NCI-H2171 treated with DMSO at 0.1 percent for 48 hours (cell line): Measurements from ENCODE around the gene SUV39H1.
"Not testable (repeated sequence)": the region's sequence is repeated elsewhere in the genome, so short reads cannot be mapped to it uniquely, and the experiment has no call there.

Source experiments
- DNase-seq: peaks from one replicate; lab custom pipeline; 2025; lab: John Stamatoyannopoulos, UW

SUV39H1 gene, protein sequence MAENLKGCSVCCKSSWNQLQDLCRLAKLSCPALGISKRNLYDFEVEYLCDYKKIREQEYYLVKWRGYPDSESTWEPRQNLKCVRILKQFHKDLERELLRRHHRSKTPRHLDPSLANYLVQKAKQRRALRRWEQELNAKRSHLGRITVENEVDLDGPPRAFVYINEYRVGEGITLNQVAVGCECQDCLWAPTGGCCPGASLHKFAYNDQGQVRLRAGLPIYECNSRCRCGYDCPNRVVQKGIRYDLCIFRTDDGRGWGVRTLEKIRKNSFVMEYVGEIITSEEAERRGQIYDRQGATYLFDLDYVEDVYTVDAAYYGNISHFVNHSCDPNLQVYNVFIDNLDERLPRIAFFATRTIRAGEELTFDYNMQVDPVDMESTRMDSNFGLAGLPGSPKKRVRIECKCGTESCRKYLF

DNA sequence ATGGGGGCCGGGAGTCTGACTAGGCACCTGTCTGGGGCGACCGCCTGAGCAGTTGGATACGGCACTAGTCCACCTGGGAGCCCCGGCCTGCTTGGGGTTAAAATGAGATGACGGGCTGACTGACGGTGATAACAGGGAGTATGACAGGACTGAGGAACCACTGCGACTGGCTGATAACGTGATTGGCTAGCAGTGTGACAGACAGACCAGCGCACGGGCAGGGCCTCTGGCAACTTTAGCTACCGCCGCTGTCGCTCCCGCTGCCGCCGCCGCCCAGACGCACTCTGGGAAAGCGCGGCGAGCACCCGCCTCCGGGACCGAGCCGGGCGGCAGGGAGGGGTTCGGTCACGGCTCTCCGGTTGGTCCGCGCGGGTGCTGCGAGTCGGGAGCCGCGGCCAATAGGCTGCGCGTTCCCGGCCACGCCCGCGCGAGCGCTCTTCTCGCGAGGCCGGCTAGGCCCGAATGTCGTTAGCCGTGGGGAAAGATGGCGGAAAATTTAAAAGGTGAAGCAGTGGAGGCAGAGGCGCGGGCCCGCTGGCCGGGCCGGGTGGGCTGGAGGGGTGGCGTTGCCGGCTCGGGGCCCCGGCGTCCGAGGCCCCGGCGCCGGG lies at the start of gene SUV39H1:
Gene SUV39H1, plus strand, starts transcription at position 434 of the 608 bp plus-strand sequence. Its CDS starts 51 bp downstream, at position 485.
- peak; percentile 81 for DNase-seq

DNA sequence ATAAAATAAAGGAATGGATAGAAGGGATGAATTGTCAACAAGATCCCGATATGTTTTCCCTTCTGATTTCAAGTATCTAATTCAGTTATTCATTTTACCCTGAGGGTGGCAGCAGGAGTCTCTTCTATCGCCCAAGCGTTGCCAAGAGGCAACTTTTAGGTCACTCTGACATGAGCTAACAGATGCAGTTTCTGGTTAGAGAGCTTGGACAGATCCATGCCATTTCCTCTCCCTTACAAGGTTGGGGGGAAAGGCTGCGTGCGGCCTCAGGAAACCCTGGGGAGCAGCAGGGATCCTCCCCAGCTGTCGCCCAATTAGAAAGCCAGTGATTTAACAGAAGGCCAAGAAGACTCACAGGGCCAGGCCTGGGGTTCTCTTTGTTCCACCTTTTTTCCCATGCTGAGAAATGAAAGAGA lies 48.2 kb upstream of the SUV39H1 start:
- DNase-seq: peak; percentile 70

DNA sequence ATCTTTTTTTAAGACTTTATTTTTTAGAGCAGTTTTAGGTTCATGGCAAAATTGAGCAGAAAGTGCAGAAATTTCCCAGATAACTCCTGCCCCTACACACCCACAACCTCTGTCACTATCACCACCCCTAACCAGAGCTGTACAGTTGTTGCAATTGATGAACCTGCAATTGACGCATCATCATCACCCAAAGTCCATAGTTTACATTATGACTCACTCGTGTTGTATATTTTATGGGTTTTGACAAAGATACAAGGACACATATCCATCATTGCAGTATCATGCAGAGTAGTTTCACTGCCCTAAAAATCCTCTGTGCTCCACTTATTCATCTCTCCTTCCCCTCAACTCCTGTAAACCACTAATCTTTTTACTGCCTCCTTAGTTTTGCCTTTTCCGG lies 47.4 kb upstream of the SUV39H1 start:
- no peak for DNase-seq

DNA sequence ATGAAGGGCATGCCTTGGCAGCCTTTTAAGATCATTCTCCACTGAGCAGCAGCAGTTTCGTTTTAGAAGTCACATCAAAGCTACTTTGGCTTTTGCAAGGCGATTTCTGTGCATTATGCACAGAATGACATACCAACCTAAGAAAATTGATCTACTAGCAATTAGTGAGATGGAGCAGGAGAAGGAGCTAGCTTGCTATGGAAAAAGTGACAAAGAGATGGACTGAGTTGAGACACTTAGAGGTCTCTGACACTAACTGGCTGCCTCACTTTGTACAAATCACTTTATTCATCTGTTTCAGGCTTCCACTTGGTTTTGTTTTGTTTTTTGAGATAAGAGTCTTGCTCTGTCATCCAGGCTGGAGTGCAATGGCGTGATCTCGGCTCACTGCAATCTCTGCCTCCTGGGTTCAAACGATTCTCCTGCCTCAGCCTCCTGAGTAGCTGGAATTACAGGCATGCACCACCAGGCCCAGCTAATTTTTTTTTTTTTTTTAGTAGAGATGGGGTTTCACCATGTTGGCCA lies 44.4 kb upstream of the SUV39H1 start:
- DNase-seq: not testable (repeated sequence)

DNA sequence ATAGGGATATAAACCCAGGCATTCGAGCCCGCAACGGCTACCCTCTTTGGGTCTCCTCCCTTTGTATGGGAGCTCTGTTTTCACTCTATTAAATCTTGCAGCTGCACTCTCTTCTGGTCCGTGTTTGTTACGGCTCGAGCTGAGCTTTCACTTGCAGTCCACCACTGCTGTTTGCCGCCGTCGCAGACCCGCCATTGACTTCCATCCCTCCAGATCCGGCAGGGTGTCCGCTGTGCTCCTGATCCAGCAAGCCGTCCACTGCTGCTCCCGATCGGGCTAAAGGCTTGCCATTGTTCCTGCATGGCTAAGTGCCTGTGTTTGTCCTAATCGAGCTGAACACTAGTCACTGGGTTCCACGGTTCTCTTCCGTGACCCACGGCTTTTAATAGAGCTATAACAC lies 41.8 kb upstream of the SUV39H1 start:
- DNase-seq: not testable (repeated sequence)

DNA sequence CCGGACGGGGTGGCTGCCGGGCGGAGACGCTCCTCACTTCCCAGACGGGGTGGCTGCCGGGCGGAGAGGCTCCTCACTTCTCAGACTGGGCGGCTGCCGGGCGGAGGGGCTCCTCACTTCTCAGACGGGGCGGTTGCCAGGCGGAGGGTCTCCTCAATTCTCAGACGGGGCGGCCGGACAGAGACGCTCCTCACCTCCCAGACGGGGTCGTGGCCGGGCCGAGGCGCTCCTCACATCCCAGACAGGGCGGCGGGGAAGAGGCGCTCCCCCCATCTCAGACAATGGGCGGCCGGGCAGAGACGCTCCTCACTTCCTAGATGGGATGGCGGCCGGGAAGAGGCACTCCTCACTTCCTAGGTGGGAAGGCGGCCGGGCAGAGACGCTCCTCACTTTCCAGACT lies 36.8 kb upstream of the SUV39H1 start:
- not testable (repeated sequence) for DNase-seq

DNA sequence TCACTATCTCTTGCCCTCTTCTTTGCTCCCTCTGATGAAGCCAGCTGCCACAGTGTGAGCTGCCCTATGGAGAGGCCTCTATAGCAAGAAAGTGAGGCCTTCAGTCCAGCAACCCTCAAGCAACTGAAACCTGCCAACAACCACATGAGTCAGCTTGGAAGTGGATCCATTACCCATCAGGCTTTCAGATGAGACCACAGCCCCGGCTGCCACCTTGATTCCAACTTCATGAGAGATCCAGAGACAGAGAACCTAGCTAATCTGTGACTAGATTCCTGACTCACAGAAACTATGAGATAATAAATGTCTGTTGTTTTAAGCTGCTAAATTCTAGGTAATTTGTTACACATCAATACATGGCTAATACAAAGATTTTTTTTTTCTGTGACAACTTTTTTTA lies 33.3 kb upstream of the SUV39H1 start:
- no peak for DNase-seq

DNA sequence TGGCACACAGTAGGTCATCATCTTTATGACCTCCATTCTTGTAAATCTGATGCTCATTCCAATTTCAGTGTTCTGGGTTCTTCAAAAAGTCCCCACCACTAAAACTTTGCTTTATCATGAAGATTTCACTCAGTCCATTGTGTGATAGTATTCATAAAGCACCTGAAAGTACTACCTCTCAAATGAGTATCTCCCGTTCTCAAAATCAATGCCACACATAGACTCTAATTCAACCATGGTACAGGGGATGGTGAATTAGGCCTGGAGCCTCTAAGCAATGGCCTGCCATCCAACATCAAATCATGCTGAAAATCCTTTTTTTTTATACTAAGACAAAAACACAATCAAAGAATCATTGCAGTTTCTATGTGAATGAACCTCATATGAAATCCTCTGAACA lies 32.4 kb upstream of the SUV39H1 start:
- DNase-seq: no peak

DNA sequence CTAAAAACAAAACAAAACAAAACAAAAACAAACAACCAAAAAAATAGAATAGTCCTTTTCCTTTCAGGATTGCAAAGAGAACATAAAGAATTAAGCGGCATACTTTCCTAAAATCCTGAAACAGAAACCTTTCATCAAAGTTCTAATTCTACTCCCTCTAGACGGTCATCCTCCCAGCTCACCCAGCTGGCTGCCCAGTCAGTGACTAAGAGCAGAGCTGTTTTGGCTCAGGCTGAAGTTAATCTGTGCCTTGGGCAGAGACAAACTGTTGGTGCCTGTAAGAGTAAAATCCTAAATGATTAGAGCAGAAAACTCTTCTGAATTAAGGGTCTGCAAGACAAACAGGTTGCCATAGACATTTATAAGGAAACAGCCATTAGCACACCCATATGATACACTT lies 30.5 kb upstream of the SUV39H1 start:
- DNase-seq: no peak

DNA sequence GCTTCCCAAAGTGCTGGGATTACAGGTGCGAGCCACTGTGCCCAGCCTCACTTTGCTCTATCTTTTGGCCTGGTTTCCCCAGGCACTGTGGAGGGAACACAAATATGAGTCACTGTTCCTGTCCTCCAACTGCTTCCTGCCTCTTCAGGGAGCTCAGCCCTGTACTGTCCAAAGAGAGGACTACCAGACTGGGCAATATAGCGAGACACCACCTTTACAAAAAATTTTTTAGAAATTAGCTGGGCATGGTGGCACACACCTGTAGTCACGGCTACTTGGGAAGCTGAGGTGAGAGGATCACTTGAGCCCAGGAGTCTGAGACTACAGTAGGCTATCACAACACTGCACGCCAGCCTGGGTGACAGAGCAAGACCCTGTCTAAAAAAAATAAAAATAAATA lies 29.9 kb upstream of the SUV39H1 start:
- DNase-seq: no peak

DNA sequence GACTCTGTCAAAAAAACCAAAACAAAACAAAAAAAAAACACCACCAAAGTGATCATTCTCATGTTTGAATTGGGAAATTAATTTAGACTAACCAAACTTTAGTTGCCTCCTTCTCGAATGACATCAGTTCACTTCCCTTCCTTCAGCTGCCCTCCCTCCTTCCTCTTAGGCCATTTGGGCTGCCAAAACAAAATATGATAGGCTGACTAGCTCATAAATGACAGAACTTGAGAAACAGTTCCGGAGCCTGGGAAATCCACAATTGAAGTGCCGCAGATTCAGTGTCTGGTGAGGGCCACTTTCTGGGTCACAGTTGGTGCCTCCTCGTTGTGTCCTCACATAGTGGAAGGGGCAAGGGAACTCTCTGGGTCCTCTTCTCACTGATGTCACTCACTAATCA lies 29.0 kb upstream of the SUV39H1 start:
- DNase-seq: no peak

DNA sequence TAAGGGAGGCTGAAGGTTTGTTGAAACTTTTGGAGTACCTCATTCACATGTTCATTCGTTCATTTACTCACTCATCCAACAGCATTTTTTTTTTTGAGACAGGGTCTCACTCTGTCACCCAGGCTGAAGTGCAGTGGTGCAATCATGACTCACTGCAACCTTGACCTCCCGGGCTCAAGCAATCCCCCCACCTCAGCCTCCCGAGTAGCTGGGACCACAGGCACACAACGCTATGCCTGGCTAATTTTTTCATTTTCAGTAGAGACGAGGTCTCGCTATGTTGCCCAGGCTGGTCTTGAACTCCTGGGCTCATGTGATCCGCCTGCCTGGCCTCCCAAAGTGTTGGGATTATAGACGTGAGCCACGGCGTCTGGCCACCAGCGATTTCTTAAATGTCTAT lies 28.3 kb upstream of the SUV39H1 start:
- DNase-seq: not testable (repeated sequence)

DNA sequence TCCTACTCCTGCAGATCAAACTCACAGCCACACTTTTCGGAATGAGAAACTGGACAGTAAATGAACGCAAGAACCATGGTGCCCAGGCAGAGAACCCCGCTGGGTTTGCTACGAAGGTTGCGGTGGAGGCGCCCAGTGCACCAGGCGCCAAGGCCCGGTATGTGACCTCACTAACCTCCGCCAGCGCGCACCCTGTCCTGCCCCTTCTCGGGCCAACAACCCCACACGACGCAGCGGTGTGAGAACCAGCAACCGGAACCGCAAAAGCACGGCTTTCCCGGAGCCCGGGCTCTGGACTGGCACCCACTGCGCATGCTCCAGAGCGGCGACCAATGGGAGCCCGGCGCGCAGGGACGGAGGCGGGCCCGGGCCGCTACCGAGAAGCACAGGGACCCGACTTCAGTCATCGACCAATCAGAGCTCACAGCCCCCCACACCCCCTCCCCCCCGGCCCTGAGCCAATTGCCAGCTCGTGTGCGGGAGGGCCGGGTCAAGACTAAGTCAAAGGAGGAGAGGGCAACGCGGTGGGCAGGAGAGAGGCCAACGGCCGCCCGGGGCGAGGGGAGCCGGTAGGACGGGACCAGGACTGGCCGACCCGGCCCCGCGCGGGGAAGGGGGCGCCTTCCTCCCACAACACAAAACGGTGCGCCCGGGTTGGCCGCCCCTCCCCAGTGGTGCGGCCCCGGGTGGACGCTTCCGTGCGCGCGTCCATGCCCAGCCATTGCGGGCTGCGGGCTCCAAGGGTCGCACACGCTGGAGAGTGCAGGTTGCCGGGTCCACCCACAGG lies 20.2 kb upstream of the SUV39H1 start:
- DNase-seq: peak; percentile 80

DNA sequence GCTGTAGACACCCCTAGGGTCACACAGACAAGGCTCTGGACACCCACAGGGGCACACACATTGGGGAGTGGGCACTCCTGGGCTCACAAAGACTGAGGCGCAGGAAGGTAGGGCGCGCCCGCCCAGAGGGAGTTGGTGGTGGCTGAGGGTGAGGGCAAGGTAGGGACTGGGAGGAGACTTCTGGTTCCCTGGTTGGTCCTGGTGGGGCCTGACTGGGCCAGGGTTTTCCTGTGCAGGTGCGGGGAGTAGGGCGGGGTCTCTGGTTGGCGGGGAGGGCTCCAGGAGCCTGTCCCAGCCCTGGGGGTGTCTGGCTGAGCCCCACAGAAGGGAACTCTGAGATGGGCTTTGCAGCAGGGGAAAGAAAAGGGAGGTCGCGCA lies 19.7 kb upstream of the SUV39H1 start:
- no peak for DNase-seq

DNA sequence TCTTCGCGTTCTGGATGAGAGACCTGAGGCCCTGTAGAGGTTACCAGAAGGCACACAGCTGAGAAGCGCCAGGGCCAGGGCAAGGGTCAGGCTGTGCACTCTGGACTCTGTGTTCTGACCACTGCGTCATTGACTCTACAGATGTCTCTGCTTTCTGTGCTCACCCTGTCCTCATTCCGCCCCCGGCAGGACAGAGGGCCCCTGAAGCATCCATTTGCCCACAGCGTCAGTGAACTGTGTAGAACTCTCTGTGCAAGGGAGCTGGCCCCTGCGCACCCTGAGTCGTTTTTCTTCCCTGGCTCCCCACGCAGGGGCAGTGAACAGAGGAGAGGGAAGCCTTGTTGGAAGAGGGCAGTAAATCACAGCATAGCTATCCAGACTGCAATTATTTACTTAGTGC lies 19.0 kb upstream of the SUV39H1 start:
- no peak for DNase-seq

DNA sequence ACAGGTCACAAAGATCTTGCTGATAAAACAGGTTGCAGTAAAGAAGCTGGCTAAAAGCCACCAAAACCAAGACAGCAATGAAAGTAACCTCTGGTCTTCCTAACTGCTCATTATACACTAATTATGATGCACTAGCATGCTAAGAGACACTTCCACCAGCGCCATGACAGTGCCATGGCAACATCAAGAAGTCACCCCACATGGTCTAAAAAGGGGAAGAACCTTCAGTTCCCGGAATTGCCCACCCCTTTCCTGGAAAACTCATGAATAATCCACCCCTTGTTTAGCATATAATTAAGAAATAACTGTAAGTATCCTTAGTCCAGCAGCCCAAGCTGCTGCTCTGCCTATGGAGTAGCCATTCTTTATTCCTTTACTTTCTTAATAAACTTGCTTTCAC lies 16.1 kb upstream of the SUV39H1 start:
- DNase-seq: not testable (repeated sequence)

DNA sequence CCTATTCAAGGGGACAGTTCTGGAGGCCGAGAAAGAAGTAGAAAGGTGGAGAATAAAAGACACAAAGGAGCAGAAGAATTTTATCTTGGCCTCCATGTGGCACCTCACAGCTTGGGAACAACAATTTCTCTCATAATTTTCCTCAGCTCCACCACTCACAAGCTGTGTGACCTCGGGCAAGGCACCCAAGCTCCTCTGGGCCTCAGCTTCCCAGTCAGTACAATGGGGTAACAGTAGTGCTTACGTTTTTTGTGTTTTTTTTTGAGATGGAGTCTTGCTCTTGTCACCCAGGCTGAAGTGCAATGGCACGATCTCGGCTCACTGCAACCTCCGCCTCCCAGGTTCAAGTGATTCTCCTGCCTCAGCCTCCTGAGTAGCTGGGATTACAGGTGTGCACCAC lies 15.6 kb upstream of the SUV39H1 start:
- not testable (repeated sequence) for DNase-seq

DNA sequence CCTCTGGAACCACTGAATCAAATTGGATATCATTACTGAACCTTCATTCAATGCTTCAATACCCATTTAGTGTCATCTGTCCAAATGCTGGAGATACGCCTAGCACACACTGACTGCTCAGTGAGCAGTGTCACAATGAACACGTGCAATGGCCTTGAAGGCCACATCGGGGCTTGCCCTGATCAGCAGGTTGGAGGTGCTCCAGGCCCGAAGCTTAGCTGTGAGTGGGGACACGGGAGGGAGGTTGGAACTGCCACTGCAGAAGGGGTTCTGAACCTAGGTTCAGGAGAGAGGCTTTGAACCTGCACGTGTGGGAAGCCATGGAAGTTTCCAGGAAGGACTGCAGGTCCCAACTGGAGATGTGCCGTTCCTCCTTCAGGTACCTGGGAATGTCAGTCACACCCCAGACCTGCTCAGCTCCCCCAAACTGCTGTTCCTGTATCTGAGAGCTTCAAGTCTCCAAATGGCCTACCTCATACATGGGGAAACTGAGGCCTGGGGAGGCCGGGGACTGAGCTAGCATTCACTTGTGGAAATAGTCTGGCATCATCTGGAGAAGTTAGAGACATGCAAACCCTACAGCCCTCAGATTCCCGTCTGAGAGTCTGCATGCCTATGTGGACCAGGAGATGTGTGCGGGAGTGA lies 14.9 kb upstream of the SUV39H1 start:
- DNase-seq: no peak

DNA sequence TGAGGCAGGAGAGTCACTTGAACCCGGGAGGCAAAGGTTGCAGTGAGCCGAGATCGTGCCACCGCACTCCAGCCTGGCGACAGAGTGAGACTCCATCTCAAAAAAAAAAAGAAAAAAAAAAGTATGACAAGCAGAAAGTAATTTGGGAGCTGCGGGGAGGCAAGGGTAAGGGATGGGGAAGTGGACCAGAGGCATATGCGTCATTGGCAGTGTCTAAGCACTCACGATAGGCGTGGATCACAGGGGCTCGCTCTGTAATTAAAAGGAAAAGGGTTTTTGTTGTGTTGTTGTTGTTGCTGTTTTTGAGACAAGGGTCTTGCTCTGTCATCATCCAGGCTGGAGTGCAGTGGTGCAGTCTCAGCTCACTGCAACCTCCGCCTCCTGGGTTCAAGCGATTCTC lies 13.7 kb upstream of the SUV39H1 start:
- not testable (repeated sequence) for DNase-seq

DNA sequence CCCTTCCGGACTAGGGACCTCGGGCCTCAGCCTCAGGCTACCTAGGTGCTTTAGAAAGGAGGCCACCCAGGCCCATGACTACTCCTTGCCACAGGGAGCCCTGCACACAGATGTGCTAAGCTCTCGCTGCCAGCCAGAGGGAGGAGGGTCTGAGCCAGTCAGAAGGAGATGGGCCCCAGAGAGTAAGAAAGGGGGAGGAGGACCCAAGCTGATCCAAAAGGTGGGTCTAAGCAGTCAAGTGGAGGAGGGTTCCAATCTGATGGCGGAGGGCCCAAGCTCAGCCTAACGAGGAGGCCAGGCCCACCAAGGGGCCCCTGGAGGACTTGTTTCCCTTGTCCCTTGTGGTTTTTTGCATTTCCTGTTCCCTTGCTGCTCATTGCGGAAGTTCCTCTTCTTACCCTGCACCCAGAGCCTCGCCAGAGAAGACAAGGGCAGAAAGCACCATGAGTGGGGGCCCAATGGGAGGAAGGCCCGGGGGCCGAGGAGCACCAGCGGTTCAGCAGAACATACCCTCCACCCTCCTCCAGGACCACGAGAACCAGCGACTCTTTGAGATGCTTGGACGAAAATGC lies 13.0 kb upstream of the SUV39H1 start, which contains the start of gene WAS:
Gene WAS, plus strand, starts transcription at position 389 of the 572 bp plus-strand sequence. Its CDS starts 55 bp downstream, at position 444.
- no peak for DNase-seq

DNA sequence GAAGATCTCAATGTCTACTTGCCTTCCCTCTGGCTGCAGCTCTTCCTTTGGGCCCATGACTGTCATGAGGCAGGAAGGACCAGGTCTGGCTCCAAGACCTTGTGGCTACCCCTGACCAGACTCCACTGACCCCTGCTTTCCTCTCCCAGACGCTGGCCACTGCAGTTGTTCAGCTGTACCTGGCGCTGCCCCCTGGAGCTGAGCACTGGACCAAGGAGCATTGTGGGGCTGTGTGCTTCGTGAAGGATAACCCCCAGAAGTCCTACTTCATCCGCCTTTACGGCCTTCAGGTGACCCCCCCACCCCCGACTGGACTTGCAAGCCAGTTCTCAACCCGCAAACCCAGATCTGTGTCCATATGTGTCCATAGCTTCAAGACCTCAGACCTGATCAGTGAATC lies 12.4 kb upstream of the SUV39H1 start:
- DNase-seq: no peak

DNA sequence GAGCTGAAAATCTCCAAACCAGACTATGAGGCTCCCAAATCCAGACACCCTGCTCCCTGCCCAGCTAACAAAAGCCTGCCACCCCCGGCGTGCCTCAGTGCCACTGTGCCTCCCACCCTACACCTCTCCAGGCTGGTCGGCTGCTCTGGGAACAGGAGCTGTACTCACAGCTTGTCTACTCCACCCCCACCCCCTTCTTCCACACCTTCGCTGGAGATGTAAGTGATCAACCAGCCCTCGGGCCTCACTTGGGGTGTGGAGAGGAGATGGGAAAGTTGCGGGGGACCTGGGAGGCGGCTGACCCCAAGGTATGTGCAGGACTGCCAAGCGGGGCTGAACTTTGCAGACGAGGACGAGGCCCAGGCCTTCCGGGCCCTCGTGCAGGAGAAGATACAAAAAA lies 11.1 kb upstream of the SUV39H1 start:
- no peak for DNase-seq
